ENCODE results near the gene LAMA2. TPM values are rescaled to one million over a fixed set of nuclear protein-coding genes. Genes with fewer than 3 reads are reported as not detected.

The LAMA2 gene
- total RNA-seq, 3 donors from 2014 or later = 116 to 293 (median 118) TPM

DNA sequence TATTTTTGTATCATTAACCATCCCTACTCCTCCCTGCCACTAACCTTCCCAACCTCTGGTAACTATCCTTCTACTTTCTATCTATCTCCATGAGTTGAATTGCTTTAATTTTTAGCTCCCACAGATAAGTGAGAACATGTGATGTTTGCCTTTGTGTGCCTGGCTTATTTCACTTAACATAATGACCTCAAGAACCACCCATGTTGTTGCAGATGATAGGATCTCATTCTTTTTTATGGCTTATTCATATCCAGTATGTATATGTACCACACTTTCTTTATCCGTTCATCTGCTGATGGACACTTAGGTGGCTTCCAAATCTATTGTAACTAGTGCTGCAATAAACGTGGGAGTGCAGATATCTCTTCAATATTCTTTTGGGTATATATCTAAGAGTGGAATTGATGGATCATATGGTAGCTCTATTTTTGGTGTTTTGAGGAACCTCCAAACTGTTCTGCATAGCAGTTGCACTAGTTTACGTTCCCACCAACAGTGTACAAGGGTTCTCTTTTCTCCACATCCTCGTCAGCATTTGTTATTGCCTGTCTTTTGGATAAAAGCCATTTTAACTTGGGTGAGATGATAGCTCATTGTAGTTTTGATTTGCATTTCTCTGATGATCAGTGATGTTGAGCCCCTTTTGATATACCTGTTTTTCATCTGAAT, 625.7 kb downstream of the LAMA2 start:
- no peaks in the 10 kb centered on the region for H3K9me3 ChIP-seq
- intact Hi-C loops (cut with DNase I; ENCODE audit: low total_unique reads) = no loop called here
- H3K4me1 ChIP-seq = no peaks in the 10 kb centered on the region
- DNase-seq (ENCODE audit: low spot score in 2 of 2) = no peak
- no peak overlapping the region for H3K4me3 ChIP-seq
- no peaks in the 10 kb centered on the region for H3K27me3 ChIP-seq
- no peaks in the 10 kb centered on the region for H3K36me3 ChIP-seq
- TF ChIP-seq POLR2AphosphoS5 (IDR thresholded peaks at IDR 0.05) = no peak
- TF ChIP-seq POLR2A (IDR thresholded peaks at IDR 0.05) = no peak
- TF ChIP-seq CTCF (IDR thresholded peaks at IDR 0.05) = no peak
- no peak overlapping the region for H3K27ac ChIP-seq

GRCh38 chr6:129510950-129511349, 628.0 kb downstream of the LAMA2 start:
- Histone ChIP-seq H3K4me3 (no peak overlapping the region), H3K4me1 (no peaks in the 10 kb centered on the region), H3K9me3 (no peaks in the 10 kb centered on the region), H3K27me3 (no peaks in the 10 kb centered on the region), H3K27ac (no peak overlapping the region), H3K36me3 (no peaks in the 10 kb centered on the region)
- no peak for DNase-seq (ENCODE audit: low spot score in 2 of 2)
- TF ChIP-seq POLR2A (IDR thresholded peaks at IDR 0.05) (no peak), POLR2AphosphoS5 (IDR thresholded peaks at IDR 0.05) (no peak), CTCF (IDR thresholded peaks at IDR 0.05) (no peak)
- intact Hi-C loops (cut with DNase I; ENCODE audit: low total_unique reads) = no loop called here

DNA sequence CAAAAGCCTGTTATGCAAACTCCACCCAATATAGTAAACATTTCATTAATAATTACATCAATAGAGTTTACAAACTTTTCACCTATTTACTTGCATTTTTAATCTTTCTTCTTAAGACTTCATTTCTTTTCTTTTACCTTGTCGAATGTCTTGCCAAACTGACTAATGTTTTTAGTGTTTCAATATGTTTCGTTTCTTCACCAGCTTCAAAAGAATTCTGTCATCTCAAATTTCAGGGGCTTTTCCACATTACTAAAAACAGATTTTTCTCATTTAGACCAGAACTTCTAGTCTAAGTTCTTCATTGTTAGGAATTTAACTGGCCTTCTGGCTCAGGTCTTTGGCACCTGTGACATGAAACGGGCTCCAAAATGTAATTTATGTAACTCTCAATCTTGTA, 630.5 kb downstream of the LAMA2 start:
- H3K4me1 ChIP-seq = no peaks in the 10 kb centered on the region
- no peak for DNase-seq (ENCODE audit: low spot score in 2 of 2)
- no peak overlapping the region for H3K27ac ChIP-seq
- H3K9me3 ChIP-seq = no peaks in the 10 kb centered on the region
- no peaks in the 10 kb centered on the region for H3K27me3 ChIP-seq
- no peaks in the 10 kb centered on the region for H3K36me3 ChIP-seq
- TF ChIP-seq CTCF (IDR thresholded peaks at IDR 0.05) (no peak), POLR2AphosphoS5 (IDR thresholded peaks at IDR 0.05) (no peak), POLR2A (IDR thresholded peaks at IDR 0.05) (no peak)
- no peak overlapping the region for H3K4me3 ChIP-seq
- intact Hi-C loops (cut with DNase I; ENCODE audit: low total_unique reads) = no loop called here

GRCh38 chr6:129515004-129515403, 632.1 kb downstream of the LAMA2 start:
- no peak for DNase-seq (ENCODE audit: low spot score in 2 of 2)
- intact Hi-C loops (cut with DNase I; ENCODE audit: low total_unique reads) = no loop called here
- TF ChIP-seq POLR2A (IDR thresholded peaks at IDR 0.05) (no peak), CTCF (IDR thresholded peaks at IDR 0.05) (no peak), POLR2AphosphoS5 (IDR thresholded peaks at IDR 0.05) (no peak)

DNA sequence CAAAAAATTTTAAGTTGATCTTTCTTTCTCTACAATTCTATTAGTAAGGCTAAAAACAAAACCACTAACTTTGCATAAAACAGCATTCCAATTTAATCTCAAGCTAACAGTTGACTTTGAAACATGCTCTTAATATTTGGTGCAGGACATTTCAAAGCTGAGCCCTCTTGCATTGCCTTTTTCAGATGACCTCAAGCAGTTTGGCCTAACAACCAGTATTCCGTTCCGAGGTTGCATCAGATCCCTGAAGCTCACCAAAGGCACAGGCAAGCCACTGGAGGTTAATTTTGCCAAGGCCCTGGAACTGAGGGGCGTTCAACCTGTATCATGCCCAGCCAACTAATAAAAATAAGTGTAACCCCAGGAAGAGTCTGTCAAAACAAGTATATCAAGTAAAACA, 633.1 kb downstream of the LAMA2 start:
- no peak overlapping the region for H3K4me3 ChIP-seq
- intact Hi-C loops (cut with DNase I; ENCODE audit: low total_unique reads) = no loop called here
- no peaks in the 10 kb centered on the region for H3K4me1 ChIP-seq
- H3K36me3 ChIP-seq = no peaks in the 10 kb centered on the region
- no peaks in the 10 kb centered on the region for H3K27me3 ChIP-seq
- H3K27ac ChIP-seq = no peak overlapping the region
- H3K9me3 ChIP-seq = no peaks in the 10 kb centered on the region
- TF ChIP-seq POLR2AphosphoS5 (IDR thresholded peaks at IDR 0.05) (no peak), CTCF (IDR thresholded peaks at IDR 0.05) (no peak), POLR2A (IDR thresholded peaks at IDR 0.05) (no peak)
- no peak for DNase-seq (ENCODE audit: low spot score in 2 of 2)

More at GRCh38 chr6:129515004-129515403, 632.1 kb downstream of the LAMA2 start:
- Histone ChIP-seq H3K36me3 (no peaks in the 10 kb centered on the region), H3K27me3 (no peaks in the 10 kb centered on the region), H3K4me1 (no peaks in the 10 kb centered on the region), H3K4me3 (no peak overlapping the region), H3K27ac (no peak overlapping the region), H3K9me3 (no peaks in the 10 kb centered on the region)

All from breast epithelium (tissue), 4 donors.